ENCODE measurements around the gene CEACAM20. TPM values are rescaled to one million over a fixed set of nuclear protein-coding genes. Genes with fewer than 3 reads are reported as not detected.

Gene CEACAM20
- total and polyA plus RNA-seq, 2 of the 13 experiments (the other 11 are each of a cell fraction or from before 2014, with no cell fraction given) = 0.04 TPM; not detected in 1

DNA sequence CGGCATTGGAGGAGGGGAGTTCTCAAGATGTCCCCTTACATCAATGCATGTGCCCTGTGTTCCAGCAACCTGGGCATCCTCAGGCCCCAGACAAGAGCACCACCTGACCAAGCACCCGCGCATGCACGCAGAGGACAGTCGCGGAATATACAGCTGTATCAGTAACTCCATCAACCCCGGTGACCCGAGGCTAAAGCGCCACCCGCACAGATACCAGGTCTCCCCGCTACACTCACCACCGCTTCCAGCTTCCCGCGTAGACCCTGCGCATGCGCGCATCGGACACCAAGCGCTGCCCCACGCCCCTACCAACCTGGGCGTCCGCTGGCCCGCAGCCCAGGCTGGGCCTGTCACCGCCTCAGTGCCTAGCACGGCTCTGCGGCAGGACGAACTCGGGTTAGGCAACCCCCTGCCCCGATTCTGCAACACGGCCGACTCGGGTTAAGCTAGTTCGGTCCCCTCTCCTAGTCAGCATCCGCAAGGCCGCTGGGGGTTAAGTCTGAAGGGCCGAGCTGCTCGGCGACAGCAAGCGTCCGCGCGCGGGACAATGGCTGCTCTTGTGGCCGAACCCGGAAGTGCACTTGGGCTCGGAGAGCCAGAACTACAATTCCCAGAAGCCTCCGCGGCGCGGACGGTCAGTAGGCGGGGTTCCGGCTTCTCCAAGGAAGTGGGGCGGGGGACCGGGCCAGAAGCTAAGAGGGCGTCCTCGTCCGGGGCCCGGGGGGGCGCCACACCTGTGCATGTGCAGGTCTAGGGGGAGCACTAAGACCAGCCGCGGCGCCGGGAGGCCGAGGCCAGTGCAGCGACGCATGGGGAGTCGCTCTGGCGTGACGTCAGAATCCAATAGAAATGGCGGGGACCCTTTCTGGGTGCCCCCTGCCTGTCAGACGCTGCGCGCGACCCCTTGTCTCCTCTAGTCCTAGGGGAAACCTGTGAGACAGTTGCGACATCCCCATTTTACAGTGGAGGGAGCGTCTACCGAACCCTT lies 29.2 kb downstream of the CEACAM20 start, which contains the start of gene ZNF180 (continued):
- TF ChIP-seq, protein P1, sequence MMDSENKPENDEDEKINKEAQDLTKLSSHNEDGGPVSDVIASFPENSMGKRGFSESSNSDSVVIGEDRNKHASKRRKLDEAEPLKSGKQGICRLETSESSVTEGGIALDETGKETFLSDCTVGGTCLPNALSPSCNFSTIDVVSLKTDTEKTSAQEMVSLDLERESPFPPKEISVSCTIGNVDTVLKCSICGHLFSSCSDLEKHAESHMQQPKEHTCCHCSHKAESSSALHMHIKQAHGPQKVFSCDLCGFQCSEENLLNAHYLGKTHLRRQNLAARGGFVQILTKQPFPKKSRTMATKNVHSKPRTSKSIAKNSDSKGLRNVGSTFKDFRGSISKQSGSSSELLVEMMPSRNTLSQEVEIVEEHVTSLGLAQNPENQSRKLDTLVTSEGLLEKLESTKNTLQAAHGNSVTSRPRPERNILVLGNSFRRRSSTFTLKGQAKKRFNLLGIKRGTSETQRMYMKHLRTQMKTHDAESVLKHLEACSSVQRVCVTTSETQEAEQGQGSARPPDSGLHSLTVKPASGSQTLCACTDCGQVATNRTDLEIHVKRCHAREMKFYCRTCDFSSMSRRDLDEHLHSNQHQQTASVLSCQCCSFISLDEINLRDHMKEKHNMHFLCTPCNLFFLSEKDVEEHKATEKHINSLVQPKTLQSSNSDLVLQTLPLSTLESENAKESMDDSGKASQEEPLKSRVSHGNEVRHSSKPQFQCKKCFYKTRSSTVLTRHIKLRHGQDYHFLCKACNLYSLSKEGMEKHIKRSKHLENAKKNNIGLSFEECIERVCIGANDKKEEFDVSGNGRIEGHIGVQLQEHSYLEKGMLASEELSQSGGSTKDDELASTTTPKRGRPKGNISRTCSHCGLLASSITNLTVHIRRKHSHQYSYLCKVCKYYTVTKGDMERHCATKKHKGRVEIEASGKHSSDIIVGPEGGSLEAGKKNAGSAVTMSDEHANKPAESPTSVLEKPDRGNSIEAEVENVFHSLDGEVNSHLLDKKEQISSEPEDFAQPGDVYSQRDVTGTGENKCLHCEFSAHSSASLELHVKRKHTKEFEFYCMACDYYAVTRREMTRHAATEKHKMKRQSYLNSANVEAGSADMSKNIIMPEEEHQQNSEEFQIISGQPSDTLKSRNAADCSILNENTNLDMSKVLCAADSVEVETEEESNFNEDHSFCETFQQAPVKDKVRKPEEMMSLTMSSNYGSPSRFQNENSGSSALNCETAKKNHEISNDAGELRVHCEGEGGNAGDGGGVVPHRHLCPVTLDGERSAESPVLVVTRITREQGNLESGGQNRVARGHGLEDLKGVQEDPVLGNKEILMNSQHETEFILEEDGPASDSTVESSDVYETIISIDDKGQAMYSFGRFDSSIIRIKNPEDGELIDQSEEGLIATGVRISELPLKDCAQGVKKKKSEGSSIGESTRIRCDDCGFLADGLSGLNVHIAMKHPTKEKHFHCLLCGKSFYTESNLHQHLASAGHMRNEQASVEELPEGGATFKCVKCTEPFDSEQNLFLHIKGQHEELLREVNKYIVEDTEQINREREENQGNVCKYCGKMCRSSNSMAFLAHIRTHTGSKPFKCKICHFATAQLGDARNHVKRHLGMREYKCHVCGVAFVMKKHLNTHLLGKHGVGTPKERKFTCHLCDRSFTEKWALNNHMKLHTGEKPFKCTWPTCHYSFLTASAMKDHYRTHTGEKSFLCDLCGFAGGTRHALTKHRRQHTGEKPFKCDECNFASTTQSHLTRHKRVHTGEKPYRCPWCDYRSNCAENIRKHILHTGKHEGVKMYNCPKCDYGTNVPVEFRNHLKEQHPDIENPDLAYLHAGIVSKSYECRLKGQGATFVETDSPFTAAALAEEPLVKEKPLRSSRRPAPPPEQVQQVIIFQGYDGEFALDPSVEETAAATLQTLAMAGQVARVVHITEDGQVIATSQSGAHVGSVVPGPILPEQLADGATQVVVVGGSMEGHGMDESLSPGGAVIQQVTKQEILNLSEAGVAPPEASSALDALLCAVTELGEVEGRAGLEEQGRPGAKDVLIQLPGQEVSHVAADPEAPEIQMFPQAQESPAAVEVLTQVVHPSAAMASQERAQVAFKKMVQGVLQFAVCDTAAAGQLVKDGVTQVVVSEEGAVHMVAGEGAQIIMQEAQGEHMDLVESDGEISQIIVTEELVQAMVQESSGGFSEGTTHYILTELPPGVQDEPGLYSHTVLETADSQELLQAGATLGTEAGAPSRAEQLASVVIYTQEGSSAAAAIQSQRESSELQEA (CRISPR knock-in tag; IDR thresholded peaks at IDR 0.05; ENCODE audit: not compliant biosample characterization) = peak; percentile 89
- TF ChIP-seq ZFP36L2 (CRISPR knock-in tag; IDR thresholded peaks at IDR 0.05) (no peak), ZNF225 (CRISPR knock-in tag; IDR thresholded peaks at IDR 0.05) (peak; percentile 86; the same call in 1 of the 2 replicates), PRPF4 (IDR thresholded peaks at IDR 0.05; ENCODE audit: low read depth, low read length, poor library complexity, severe bottlenecking) (no peak), SPEN (CRISPR knock-in tag; IDR thresholded peaks at IDR 0.05; ENCODE audit: low read depth) (peak; percentile 93), KLF11 (CRISPR knock-in tag; IDR thresholded peaks at IDR 0.05) (peak; percentile 87), NCOA5 (CRISPR knock-in tag; IDR thresholded peaks at IDR 0.05) (0 out of 2 replicates have a peak, but pooled peaks have one; percentile 40), ZNF549 (CRISPR knock-in tag; IDR thresholded peaks at IDR 0.05) (no peak), ATF1 (CRISPR knock-in tag; IDR thresholded peaks at IDR 0.05) (peak; percentile 90), ZNF354B (CRISPR knock-in tag; IDR thresholded peaks at IDR 0.05) (no peak)
- TF ChIP-seq, protein P2, sequence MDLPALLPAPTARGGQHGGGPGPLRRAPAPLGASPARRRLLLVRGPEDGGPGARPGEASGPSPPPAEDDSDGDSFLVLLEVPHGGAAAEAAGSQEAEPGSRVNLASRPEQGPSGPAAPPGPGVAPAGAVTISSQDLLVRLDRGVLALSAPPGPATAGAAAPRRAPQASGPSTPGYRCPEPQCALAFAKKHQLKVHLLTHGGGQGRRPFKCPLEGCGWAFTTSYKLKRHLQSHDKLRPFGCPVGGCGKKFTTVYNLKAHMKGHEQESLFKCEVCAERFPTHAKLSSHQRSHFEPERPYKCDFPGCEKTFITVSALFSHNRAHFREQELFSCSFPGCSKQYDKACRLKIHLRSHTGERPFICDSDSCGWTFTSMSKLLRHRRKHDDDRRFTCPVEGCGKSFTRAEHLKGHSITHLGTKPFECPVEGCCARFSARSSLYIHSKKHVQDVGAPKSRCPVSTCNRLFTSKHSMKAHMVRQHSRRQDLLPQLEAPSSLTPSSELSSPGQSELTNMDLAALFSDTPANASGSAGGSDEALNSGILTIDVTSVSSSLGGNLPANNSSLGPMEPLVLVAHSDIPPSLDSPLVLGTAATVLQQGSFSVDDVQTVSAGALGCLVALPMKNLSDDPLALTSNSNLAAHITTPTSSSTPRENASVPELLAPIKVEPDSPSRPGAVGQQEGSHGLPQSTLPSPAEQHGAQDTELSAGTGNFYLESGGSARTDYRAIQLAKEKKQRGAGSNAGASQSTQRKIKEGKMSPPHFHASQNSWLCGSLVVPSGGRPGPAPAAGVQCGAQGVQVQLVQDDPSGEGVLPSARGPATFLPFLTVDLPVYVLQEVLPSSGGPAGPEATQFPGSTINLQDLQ (CRISPR knock-in tag; IDR thresholded peaks at IDR 0.05) = no peak
- TF ChIP-seq, protein P3, sequence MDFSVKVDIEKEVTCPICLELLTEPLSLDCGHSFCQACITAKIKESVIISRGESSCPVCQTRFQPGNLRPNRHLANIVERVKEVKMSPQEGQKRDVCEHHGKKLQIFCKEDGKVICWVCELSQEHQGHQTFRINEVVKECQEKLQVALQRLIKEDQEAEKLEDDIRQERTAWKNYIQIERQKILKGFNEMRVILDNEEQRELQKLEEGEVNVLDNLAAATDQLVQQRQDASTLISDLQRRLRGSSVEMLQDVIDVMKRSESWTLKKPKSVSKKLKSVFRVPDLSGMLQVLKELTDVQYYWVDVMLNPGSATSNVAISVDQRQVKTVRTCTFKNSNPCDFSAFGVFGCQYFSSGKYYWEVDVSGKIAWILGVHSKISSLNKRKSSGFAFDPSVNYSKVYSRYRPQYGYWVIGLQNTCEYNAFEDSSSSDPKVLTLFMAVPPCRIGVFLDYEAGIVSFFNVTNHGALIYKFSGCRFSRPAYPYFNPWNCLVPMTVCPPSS (IDR thresholded peaks at IDR 0.05) = no peak
- TF ChIP-seq, protein P4, sequence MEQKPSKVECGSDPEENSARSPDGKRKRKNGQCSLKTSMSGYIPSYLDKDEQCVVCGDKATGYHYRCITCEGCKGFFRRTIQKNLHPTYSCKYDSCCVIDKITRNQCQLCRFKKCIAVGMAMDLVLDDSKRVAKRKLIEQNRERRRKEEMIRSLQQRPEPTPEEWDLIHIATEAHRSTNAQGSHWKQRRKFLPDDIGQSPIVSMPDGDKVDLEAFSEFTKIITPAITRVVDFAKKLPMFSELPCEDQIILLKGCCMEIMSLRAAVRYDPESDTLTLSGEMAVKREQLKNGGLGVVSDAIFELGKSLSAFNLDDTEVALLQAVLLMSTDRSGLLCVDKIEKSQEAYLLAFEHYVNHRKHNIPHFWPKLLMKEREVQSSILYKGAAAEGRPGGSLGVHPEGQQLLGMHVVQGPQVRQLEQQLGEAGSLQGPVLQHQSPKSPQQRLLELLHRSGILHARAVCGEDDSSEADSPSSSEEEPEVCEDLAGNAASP (CRISPR knock-in tag; IDR thresholded peaks at IDR 0.05; ENCODE audit: borderline replicate concordance) = no peak

All from HepG2 (cell line).